Stimulated activated naive CD4-positive, alpha-beta T cell (primary cell): ENCODE results near the gene DENND4C.
"Not testable (repeated sequence)": the region's sequence is repeated elsewhere in the genome, so short reads cannot be mapped to it uniquely, and the experiment has no call there.

Source experiments
- DNase-seq, 6 experiments: peaks; one replicate each; lab custom pipeline; 2025; lab: John Stamatoyannopoulos, UW

The DENND4C gene

GRCh38 chr9:19411316-19411715 lies 180.8 kb downstream of the DENND4C start:
- DNase-seq, result no peak

- not testable (repeated sequence) for DNase-seq
These were observed 183.0 kb downstream of the DENND4C start for GRCh38 chr9:19413456-19413855.

- DNase-seq, result no peak
These were observed 185.7 kb downstream of the DENND4C start for GRCh38 chr9:19416143-19416542.

- no peak for DNase-seq
These were observed 190.4 kb downstream of the DENND4C start for GRCh38 chr9:19420877-19421276.
